DMS114 treated with DMSO at 0.1 percent for 48 hours (cell line): ENCODE results near the gene NOTCH4.

Source experiments
- DNase-seq: peaks from one replicate; lab custom pipeline; 2025; ENCODE audit not compliant: unreplicated experiment; lab: John Stamatoyannopoulos, UW

NOTCH4 gene

DNA sequence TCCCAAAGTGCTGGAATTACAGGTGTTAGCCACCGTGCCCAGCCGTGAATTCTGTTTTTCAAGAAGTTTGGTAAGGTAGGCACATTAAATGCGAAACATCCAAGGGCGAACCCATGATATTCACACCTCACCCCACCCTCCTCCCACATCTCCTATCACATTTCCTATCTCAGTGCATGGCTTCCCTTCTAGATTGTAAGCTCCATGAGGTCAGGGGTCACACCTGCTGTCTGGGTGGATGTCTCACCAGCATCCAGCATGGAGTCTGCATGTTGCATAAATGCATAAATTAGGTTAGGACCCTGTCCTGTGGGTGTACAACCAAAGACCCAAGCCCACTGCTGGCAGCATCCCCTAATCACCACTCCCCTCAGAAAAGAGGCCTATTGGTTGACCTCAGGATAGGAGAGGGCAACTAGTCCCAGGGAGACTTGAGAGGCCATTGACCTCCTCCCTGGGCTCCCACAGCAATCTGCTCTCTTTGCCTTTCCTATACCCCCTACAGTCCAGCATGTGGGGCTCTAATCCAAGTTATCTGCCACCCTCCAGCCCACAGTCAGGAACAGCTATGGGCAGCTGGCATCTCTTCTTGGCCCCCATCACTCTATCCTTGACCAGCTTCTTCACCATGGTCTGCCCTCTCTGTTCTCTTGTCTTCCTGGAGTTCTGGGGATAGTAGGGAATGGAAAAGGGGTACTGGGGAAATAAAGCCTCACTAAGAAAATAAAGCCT lies 76.3 kb downstream of the NOTCH4 start:
- no peak for DNase-seq

DNA sequence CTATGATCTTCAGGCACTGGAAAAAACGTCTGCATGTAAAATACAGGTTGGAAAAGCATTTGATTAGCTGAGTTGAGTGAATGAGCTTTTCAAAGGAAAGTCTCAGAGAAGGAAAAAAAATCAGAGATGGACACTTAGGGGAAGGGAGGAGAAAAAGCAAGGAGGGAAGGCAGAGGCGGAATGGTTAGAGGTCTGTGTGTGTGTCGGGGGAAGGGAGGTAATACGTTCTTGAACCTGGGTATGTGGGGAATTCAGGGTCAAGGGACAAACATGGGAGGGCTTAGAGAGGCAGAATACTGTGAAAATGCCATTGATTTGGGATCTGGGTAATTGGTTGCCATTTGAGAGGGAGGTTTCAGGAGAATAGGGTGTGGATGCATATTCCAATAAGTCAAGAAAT lies 77.2 kb downstream of the NOTCH4 start:
- no peak for DNase-seq

DNA sequence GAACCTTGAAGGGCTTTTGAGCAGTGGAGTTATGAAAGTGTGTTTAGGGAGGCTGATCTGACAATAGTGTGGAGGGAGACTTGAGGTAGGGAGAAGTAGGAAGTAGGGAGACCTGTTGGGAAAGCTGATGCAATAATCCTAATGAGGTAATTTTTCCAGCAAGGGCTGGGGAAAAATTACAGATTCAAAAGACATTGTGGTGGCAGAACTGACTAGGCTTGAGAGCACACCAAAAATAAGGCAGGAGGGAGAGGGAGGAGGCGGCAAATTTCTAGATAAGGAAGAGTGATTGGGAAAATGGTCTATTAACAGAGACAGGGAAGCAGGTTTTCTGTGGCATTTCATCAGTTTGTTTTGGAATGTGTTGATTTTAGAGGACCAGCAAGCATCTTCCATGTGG lies 77.6 kb downstream of the NOTCH4 start:
- no peak for DNase-seq
